OCI-LY3 (cell line): ENCODE results near the gene LAMC2.

Source experiments
- CTCF ChIP-seq: fragments of 200-600, 300-600 bp; sonication (generic); IDR thresholded peaks from 2 replicates; pipeline ENCODE4 v1.5.1; 2014; ENCODE audit warnings: antibody characterized with exemption, low read length, low read depth
- EZH2phosphoT487 ChIP-seq: fragments of 200-600 bp; shearing (Covaris generic); IDR thresholded peaks from 2 replicates; pipeline ENCODE4 v1.6.1; 2018; ENCODE audit warnings: antibody characterized with exemption, mixed run types, low read depth

GRCh38 chr1:183209533-183210158 lies 23.6 kb downstream of the LAMC2 start:
- TF ChIP-seq EZH2phosphoT487 (no peak), CTCF (no peak)
